Muscle layer of colon (tissue), 2 donors: ENCODE data around the gene ZP1.
"Not testable (repeated sequence)": the region's sequence is repeated elsewhere in the genome, so short reads cannot be mapped to it uniquely, and the experiment has no call there.

Experiments used
- H3K27ac ChIP-seq: one replicate; pipeline ENCODE4 v1.7.0; 2013; ENCODE audit warnings: low read depth, mild to moderate bottlenecking, low read length, moderate library complexity
- H3K27me3 ChIP-seq, 2 donors: one replicate each; pipeline ENCODE4 v1.7.0; 2013; ENCODE audit warnings: low read length in 2 of 2, mild to moderate bottlenecking in 2 of 2; ENCODE audit not compliant: insufficient read depth in 2 of 2, control insufficient read depth in 1 of 2
- H3K36me3 ChIP-seq: one replicate; pipeline ENCODE4 v1.7.0; 2013; ENCODE audit warnings: mild to moderate bottlenecking, low read length; ENCODE audit not compliant: insufficient read depth
- H3K4me1 ChIP-seq: one replicate; pipeline ENCODE4 v1.7.0; 2013; ENCODE audit warnings: mild to moderate bottlenecking, low read length; ENCODE audit not compliant: insufficient read depth
- H3K4me3 ChIP-seq, 2 donors: one replicate each; pipeline ENCODE4 v1.7.0; 2013; ENCODE audit warnings: low read length in 2 of 2, low read depth in 1 of 2, mild to moderate bottlenecking in 1 of 2, moderate library complexity in 1 of 2
- H3K9ac ChIP-seq: one replicate; pipeline ENCODE4 v1.7.0; 2013; ENCODE audit warnings: low read length
- H3K9me3 ChIP-seq: one replicate; pipeline ENCODE4 v1.7.0; 2013; ENCODE audit warnings: mild to moderate bottlenecking, low read length
- donor health status: abdominal sarcoma.
- donor health status: Adenocarcinoma of cecum.

The ZP1 gene

DNA sequence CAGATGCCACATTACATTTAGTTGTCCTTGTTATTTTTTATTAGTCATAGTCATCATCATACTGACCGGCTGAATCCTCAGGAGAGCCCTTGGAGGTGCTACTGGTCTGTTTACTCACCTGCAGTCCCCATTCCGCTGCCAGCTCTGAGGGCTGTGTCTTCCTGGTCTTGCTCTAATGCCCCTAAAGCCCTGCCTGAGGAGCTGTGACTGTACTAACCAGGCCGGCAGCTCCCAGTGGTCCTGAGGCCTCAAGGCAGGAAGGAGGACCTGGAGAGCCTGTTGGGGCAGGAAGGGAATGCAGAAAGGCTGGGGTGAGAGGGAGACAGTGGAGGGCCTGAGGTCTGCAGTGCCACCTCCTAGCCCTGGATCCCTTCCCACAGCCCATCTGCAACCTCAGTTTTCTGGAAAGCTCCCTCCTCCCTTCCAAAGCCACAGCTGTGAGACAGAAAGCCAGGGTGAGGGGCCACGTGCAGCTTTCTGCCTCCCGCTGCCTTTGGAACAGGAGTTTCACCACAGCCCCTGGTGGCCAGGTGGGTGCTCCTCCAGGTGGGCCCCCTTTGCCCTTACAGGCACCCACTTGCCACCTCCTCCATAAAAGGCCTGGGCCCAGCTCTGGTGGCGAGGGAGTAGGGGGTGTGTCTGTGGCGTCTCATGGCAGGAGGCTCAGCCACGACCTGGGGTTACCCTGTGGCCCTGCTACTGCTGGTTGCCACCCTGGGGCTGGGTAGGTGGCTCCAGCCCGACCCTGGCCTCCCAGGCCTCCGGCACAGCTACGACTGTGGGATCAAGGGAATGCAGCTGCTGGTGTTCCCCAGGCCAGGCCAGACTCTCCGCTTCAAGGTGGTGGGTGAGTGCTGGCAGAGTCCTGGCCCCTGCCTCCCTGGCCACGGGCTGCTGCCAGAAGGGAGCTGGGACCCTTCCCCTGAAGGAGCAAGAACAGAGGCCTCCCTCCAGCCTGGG lies at the start of gene ZP1:
Gene ZP1, plus strand, starts transcription at position 632 of the 960 bp plus-strand sequence. Its CDS starts 20 bp downstream, at position 652.
- Histone ChIP-seq H3K36me3 (no peaks in the 10 kb centered on the region), H3K9ac (no peak within 1 kb of the TSS), H3K9me3 (no peaks in the 10 kb centered on the region), H3K27ac (no peak within 1 kb of the TSS), H3K4me3 (no peak within 1 kb of the TSS), H3K4me1 (no peaks in the 10 kb centered on the region), H3K27me3 (no peaks in the 10 kb centered on the region)

DNA sequence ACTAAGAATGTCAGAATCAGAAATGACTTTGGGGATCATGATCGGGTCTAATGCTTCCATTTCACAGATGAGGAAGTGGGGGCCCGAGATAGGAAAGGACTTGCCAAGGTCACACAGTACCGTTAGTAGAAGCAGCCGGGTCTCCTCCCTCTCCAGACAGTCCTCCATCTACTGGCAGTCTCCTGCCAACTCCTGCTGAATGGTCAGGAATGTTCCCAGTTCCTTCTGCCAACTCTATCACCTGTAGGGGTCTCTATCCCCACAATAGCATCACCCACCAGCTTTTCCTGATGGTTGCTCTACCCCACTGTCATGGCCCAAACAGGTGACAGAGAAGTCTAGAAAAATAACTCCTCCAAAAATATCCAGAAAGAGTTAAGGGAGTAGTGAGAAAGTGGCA lies 49.3 kb upstream of the ZP1 start:
- peaks cover 6% of the 10 kb centered on the region for H3K9me3 ChIP-seq
- H3K4me1 ChIP-seq = no peaks in the 10 kb centered on the region
- H3K36me3 ChIP-seq = no peaks in the 10 kb centered on the region
- H3K4me3 ChIP-seq = no peak overlapping the region
- no peak overlapping the region for H3K9ac ChIP-seq
- no peaks in the 10 kb centered on the region for H3K27me3 ChIP-seq
- no peak overlapping the region for H3K27ac ChIP-seq

DNA sequence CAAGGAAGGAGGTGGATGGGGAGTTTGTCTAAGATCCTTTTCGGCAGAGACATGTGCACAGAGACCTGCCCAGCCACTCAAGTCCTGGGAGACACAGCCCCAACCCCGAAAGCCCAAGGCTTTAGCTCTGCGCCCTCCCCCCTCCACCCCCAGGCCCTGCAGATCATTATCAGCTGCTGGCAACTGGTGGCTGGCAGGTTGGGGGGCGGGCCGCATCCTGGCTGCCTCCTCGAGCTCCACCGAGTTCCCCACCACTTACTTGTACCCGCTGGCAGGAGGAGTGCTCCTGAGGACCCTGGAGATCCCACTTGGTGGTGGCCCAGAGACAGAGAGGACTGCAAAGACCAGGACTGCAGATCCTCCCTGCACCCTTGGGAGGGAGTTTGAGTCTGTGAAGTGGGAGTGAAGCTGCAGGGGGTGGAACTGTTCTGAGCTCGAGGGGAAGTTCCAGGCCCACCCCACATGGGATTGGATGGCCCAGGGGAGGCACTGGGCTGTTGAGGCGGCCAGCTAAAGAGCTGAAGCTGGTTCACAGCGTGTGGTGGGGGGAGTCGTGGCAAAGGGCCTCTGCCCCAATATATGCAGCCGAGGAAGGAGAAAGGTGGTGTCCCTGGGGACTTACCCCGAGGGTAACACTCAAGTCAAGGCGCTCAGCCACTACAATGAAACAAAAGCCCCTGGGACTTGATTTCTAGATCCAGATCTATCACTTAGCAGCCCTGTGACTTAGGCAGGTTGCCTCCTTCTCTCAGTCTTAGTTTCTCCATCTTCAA lies 45.3 kb upstream of the ZP1 start:
- Histone ChIP-seq H3K4me3 (no peak overlapping the region), H3K36me3 (no peaks in the 10 kb centered on the region), H3K27me3 (no peaks in the 10 kb centered on the region), H3K27ac (no peak overlapping the region), H3K9ac (no peak overlapping the region), H3K9me3 (no peaks in the 10 kb centered on the region), H3K4me1 (no peaks in the 10 kb centered on the region)

- not testable (repeated sequence) for H3K9me3 ChIP-seq, H3K4me3 ChIP-seq, H3K9ac ChIP-seq, H3K27ac ChIP-seq, H3K4me1 ChIP-seq, H3K36me3 ChIP-seq, H3K27me3 ChIP-seq
These were observed 43.5 kb upstream of the ZP1 start for GRCh38 chr11:60823745-60824306.

GRCh38 chr11:60825118-60825517 lies 42.2 kb upstream of the ZP1 start:
- no peak overlapping the region for H3K4me3 ChIP-seq
- no peaks in the 10 kb centered on the region for H3K9me3 ChIP-seq
- no peaks in the 10 kb centered on the region for H3K4me1 ChIP-seq
- no peak overlapping the region for H3K9ac ChIP-seq
- no peaks in the 10 kb centered on the region for H3K27me3 ChIP-seq
- no peak overlapping the region for H3K27ac ChIP-seq
- H3K36me3 ChIP-seq = no peaks in the 10 kb centered on the region

GRCh38 chr11:60825790-60826189 lies 41.6 kb upstream of the ZP1 start:
- Histone ChIP-seq H3K27me3 (no peaks in the 10 kb centered on the region), H3K36me3 (no peaks in the 10 kb centered on the region), H3K4me3 (no peak overlapping the region), H3K27ac (no peak overlapping the region), H3K9me3 (no peaks in the 10 kb centered on the region), H3K9ac (no peak overlapping the region), H3K4me1 (no peaks in the 10 kb centered on the region)

GRCh38 chr11:60830478-60831142 lies 36.7 kb upstream of the ZP1 start:
- Histone ChIP-seq H3K9me3 (no peaks in the 10 kb centered on the region), H3K36me3 (no peaks in the 10 kb centered on the region), H3K4me1 (no peaks in the 10 kb centered on the region), H3K4me3 (no peak overlapping the region), H3K9ac (no peak overlapping the region), H3K27me3 (no peaks in the 10 kb centered on the region), H3K27ac (no peak overlapping the region)

DNA sequence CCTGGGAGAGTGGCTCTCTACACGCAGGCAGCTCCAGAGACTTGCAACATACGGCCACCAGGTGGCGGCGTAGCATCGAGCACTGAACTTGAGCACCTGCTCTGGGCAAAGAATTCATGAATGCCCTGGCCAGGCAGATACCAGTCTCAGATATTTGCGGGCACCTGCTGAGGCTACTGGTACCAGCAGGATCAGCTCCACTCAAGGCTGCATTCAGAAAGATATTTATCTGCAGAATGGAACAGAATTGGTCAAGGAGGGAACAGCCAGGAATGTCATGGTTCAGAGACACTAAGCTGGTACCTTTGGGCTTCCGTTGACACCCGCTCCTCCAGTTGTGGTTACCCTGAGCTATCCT lies 36.2 kb upstream of the ZP1 start:
- Histone ChIP-seq H3K9ac (no peak overlapping the region), H3K36me3 (no peaks in the 10 kb centered on the region), H3K9me3 (no peaks in the 10 kb centered on the region), H3K27ac (no peak overlapping the region), H3K27me3 (no peaks in the 10 kb centered on the region), H3K4me1 (no peaks in the 10 kb centered on the region), H3K4me3 (no peak overlapping the region)

GRCh38 chr11:60831501-60832079 lies 35.8 kb upstream of the ZP1 start:
- no peaks in the 10 kb centered on the region for H3K4me1 ChIP-seq
- no peak overlapping the region for H3K27ac ChIP-seq
- H3K9ac ChIP-seq = no peak overlapping the region
- H3K9me3 ChIP-seq = no peaks in the 10 kb centered on the region
- H3K36me3 ChIP-seq = no peaks in the 10 kb centered on the region
- no peaks in the 10 kb centered on the region for H3K27me3 ChIP-seq
- H3K4me3 ChIP-seq = no peak overlapping the region

DNA sequence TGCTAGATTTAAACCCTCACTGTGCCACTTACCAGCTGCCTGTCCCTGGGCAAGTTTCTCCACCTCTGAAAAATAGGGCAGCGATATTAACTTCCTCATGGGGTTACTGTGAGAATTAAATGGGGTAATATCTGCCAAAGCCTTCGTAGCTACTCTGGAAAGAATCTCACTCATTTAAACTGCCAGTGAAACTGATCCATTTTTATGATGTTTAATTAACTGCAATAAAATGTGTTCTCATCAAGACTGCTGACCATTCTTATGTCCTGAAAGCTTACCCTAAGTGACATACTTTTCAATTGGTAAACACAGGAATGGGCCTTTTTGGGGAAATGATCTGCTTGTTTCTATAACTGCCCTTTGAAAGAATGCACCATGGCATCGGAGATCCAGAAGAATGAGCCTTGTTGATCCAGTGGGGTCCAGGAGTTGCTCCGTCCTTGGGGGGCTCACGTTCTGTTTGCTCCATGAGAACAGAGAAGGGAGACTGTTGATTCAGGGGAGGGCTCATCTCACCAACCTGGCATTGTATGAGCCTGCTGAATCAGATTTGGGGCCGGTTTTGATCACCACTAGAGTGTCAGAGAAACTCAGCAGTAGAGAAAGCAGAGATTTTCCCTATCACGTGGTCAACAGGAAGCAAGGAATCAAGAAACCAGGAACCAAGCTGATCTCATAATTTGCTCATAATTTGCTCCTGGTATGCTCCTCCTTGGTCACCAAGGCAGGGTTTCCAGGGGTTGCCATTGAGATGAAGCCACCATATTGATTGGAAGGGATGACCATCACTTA lies 32.4 kb upstream of the ZP1 start:
- no peaks in the 10 kb centered on the region for H3K9me3 ChIP-seq
- H3K9ac ChIP-seq = no peak overlapping the region

More for the DNA sequence above, 32.4 kb upstream of the ZP1 start:
- H3K27me3 ChIP-seq = no peaks in the 10 kb centered on the region
- H3K27ac ChIP-seq = no peak overlapping the region
- no peaks in the 10 kb centered on the region for H3K4me1 ChIP-seq
- no peak overlapping the region for H3K4me3 ChIP-seq
- no peaks in the 10 kb centered on the region for H3K36me3 ChIP-seq
